ENCODE data around the gene PCBP2.

Gene PCBP2

GRCh38 chr12:53502983-53503728 is 51.3 kb downstream of the PCBP2 start:
- no peak overlapping the region for H3K4me3 ChIP-seq (ENCODE audit: low read depth, low read length)
- no peak for TF ChIP-seq CTCF (IDR thresholded peaks at IDR 0.05; ENCODE audit: insufficient read depth, low read depth, low read length, missing control alignments)
- no peak for DNase-seq (ENCODE audit: low read depth)

- TF ChIP-seq CTCF (IDR thresholded peaks at IDR 0.05; ENCODE audit: insufficient read depth, low read depth, low read length, missing control alignments), result no peak
- H3K4me3 ChIP-seq (ENCODE audit: low read depth, low read length), result no peak overlapping the region
- no peak for DNase-seq (ENCODE audit: low read depth)
These were observed 52.4 kb downstream of the PCBP2 start for GRCh38 chr12:53504004-53504920.

GRCh38 chr12:53505086-53505485 is 53.2 kb downstream of the PCBP2 start:
- no peak overlapping the region for H3K4me3 ChIP-seq (ENCODE audit: low read depth, low read length)
- TF ChIP-seq CTCF (IDR thresholded peaks at IDR 0.05; ENCODE audit: insufficient read depth, low read depth, low read length, missing control alignments), result no peak
- DNase-seq (ENCODE audit: low read depth), result no peak

- TF ChIP-seq CTCF (IDR thresholded peaks at IDR 0.05; ENCODE audit: insufficient read depth, low read depth, low read length, missing control alignments), result no peak
- H3K4me3 ChIP-seq (ENCODE audit: low read depth, low read length), result no peak overlapping the region
- no peak for DNase-seq (ENCODE audit: low read depth)
These were observed 53.9 kb downstream of the PCBP2 start for GRCh38 chr12:53505555-53506449.

GRCh38 chr12:53506450-53506785 is 54.5 kb downstream of the PCBP2 start:
- H3K4me3 ChIP-seq (ENCODE audit: low read depth, low read length), result no peak overlapping the region
- no peak for TF ChIP-seq CTCF (IDR thresholded peaks at IDR 0.05; ENCODE audit: insufficient read depth, low read depth, low read length, missing control alignments)
- no peak for DNase-seq (ENCODE audit: low read depth)

- DNase-seq (ENCODE audit: low read depth), result no peak
- no peak within 1 kb of the TSS for H3K4me3 ChIP-seq (ENCODE audit: low read depth, low read length)
- TF ChIP-seq CTCF (IDR thresholded peaks at IDR 0.05; ENCODE audit: insufficient read depth, low read depth, low read length, missing control alignments), result no peak
These were observed 55.1 kb downstream of the PCBP2 start, which contains the start of gene NPFF for GRCh38 chr12:53506881-53507602. Gene NPFF (minus strand): TSS chr12:53507484. CDS start chr12:53507474, 10 bp downstream.
